ENCODE data around the gene SIPA1.
"Not testable (repeated sequence)": the region's sequence is repeated elsewhere in the genome, so short reads cannot be mapped to it uniquely, and the experiment has no call there.

Gene SIPA1

GRCh38 chr11:65623177-65623576 is 14.7 kb upstream of the SIPA1 start:
- DNase-seq (ENCODE audit: low spot score) (no peak), FAIRE-seq (no peak)

DNA sequence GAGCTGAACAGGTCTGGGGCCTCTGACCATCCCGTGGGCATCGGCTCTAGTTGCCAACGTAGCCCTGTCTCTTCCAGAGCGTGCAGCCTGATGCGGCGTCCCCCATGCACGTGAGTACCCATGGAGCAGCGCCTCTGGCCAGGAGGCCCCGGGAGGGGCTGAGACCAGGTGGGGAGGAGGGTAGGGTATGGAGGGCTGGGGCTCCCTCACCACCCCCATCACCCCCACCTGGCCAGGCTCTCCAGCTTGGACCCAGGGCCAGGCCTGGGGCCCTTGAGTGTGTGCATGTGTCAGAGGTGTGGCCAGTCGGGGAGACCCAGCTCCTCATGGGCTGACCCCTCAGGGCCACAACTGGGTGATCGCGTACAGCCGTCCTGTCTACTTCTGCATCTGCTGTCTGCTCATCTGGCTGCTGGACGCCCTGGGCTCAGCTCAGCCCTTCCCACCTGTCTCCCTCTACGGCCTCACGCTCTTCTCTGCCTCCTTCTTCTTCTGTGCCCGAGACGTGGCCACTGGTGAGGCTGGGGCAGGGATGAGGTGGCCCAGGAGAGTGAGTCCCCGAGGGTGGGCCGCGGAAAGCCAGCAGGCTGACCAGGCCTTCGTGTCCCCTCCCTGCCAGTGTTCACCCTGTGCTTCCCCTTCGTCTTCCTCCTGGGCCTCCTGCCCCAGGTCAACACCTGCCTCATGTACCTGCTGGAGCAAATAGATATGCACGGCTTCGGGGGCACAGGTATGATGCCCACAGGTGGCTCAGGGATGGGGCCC is 13.9 kb upstream of the SIPA1 start:
- FAIRE-seq (no peak), DNase-seq (ENCODE audit: low spot score) (no peak)

GRCh38 chr11:65624931-65625627 is 12.8 kb upstream of the SIPA1 start:
- DNase-seq (ENCODE audit: low spot score): no peak
- FAIRE-seq: no peak

- FAIRE-seq (no peak), DNase-seq (ENCODE audit: low spot score) (no peak)
Measured at GRCh38 chr11:65625628-65626342, 12.1 kb upstream of the SIPA1 start.

DNA sequence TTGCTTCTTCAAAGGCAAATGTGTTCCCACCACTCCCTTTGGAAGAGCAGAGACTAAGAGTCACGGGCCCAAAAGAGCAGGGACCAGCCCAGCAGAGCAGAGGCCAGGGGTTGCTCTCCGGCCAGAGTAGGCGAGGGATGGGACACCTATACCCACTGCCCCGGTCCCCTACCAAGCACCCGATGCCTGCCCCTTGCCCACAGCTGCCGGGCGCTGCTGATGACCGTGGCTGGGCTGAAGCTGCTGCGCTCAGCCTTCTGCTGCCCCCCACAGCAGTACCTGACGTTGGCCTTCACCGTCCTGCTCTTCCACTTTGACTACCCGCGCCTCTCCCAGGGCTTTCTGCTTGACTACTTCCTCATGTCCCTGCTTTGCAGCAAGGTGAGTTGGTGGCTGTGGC is 10.7 kb upstream of the SIPA1 start:
- FAIRE-seq (no peak), DNase-seq (ENCODE audit: low spot score) (no peak)

GRCh38 chr11:65629579-65629978 is 8.3 kb upstream of the SIPA1 start:
- DNase-seq (ENCODE audit: low spot score): no peak
- no peak for FAIRE-seq

DNA sequence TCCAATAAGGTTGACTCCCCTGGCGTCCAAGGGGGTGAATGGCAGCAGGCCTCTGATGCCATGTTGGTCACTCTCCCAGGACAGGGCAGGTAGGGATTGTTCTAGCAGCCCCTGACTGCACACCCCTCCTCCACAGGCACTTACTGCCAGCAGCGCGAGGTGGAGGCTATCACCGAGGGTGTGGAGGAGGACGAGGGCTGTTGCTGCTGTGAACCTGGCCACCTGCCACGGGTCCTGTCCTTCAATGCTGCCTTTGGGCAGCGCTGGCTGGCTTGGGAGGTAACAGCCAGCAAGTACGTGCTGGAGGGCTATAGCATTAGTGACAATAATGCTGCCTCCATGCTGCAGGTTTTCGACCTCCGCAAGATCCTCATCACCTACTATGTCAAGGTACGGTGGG is 7.7 kb upstream of the SIPA1 start:
- no peak for FAIRE-seq
- DNase-seq (ENCODE audit: low spot score): no peak

- no peak for FAIRE-seq
Measured at GRCh38 chr11:65633390-65634108, 4.4 kb upstream of the SIPA1 start.

DNA sequence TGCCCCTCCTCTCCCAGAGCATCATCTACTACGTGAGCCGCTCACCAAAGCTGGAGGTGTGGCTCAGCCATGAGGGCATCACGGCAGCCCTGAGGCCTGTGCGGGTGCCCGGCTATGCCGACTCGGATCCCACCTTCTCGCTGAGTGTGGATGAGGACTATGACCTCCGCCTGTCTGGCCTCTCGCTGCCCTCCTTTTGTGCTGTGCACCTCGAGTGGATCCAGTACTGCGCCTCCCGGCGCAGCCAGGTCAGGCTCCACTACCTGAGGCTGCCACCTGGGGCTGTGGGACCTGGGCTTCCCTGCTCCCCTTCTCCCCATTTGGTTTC is 3.8 kb upstream of the SIPA1 start:
- DNase-seq (ENCODE audit: low spot score) (no peak), FAIRE-seq (no peak)

More at GRCh38 chr11:65633390-65634108, 4.4 kb upstream of the SIPA1 start:
- no peak for DNase-seq (ENCODE audit: low spot score)

GRCh38 chr11:65634440-65634839 is 3.5 kb upstream of the SIPA1 start:
- FAIRE-seq (no peak), DNase-seq (ENCODE audit: low spot score) (no peak)

- no peak for FAIRE-seq
- no peak for DNase-seq (ENCODE audit: low spot score)
Measured at GRCh38 chr11:65634905-65635731, 2.8 kb upstream of the SIPA1 start.

- no peak for FAIRE-seq
- no peak for DNase-seq (ENCODE audit: low spot score)
Measured at GRCh38 chr11:65636108-65637031, 1.5 kb upstream of the SIPA1 start.

- no peak for DNase-seq (ENCODE audit: low spot score)
- FAIRE-seq: no peak
Measured at GRCh38 chr11:65637032-65637557, 806 bp upstream of the SIPA1 start.

DNA sequence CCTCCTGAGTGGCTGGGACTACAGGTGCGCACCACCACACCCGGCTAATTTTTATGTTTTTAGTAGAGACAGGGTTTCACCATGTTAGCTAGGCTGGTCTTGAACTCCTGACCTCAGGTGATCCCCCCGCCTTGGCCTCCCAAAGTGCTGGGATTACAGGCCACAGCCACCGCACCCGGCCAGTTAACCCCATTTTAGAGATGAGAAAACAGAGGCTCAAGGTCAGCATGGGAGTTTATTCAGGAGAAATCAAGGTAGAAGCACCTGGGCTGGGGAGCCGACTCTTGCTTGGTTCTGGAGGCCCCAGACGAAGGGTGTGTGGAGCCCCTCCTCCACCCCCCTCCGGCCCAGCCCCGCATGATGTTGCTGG is 1.3 kb downstream of the SIPA1 start:
- not testable (repeated sequence) for DNase-seq (ENCODE audit: low spot score); FAIRE-seq

GRCh38 chr11:65639623-65640482 is 2.0 kb downstream of the SIPA1 start:
- DNase-seq (ENCODE audit: low spot score): no peak
- no peak for FAIRE-seq

GRCh38 chr11:65640483-65641296 is 2.8 kb downstream of the SIPA1 start:
- FAIRE-seq (no peak), DNase-seq (ENCODE audit: low spot score) (no peak)

DNA sequence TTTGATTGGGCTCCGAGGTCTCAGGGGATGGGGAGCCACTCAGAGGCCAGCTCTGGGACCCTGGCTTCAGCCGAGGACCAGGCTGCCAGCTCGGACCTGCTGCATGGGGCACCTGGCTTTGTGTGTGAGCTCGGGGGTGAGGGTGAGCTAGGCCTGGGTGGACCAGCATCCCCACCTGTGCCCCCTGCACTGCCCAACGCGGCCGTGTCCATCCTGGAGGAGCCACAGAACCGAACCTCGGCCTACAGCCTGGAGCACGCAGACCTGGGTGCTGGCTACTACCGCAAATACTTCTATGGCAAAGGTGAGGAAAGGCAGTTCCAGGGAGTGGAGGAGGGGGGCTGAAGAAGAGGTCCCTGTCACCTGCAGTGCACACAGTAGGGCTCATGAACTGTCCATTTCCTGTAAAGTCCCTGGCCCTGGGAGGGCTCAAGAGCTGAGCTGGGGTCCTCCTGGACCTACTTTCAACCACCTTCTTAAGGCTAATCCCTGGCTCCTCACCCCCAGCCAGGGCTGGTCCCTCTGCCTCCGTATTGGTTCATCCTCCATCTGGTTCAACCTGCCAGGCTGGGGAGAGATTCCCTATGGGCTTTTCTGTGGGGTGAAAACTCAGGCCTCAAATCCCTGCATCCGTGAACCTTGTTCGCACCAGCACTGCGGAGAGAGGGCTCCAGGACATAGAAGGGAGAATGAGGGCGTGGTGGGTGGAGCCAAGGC is 3.6 kb downstream of the SIPA1 start:
- FAIRE-seq: no peak
- DNase-seq (ENCODE audit: low spot score): no peak
